H9 (cell line): ENCODE data around the gene CACNB3. TPM values are rescaled to one million over a fixed set of nuclear protein-coding genes. Genes with fewer than 3 reads are reported as not detected.
"Not testable (repeated sequence)": the region's sequence is repeated elsewhere in the genome, so short reads cannot be mapped to it uniquely, and the experiment has no call there.

Experiments used
- DNase-seq: peaks from one replicate; pipeline ENCODE4 v3.0.0-alpha.2; 2017
- H2AFZ ChIP-seq: one replicate; pipeline ENCODE4 v1.6.1; 2013; ENCODE audit warnings: mild to moderate bottlenecking, low read length, control low read depth, moderate library complexity
- H2AK5ac ChIP-seq: 2 replicates; pipeline ENCODE4 v1.6.1; 2013; ENCODE audit warnings: low read length, control low read depth, mixed read lengths; ENCODE audit not compliant: insufficient read length
- H2BK120ac ChIP-seq: one replicate; pipeline ENCODE4 v1.6.1; 2013; ENCODE audit warnings: low read depth, mild to moderate bottlenecking, low read length, control low read depth, inconsistent platforms; ENCODE audit not compliant: poor library complexity, severe bottlenecking
- H2BK12ac ChIP-seq: 2 replicates; pipeline ENCODE4 v1.6.1; 2013; ENCODE audit warnings: low read length, control low read depth, mixed read lengths, low read depth; ENCODE audit not compliant: insufficient read length
- H2BK15ac ChIP-seq: 2 replicates; pipeline ENCODE4 v1.6.1; 2013; ENCODE audit warnings: low read depth, low read length, control low read depth
- H2BK20ac ChIP-seq: one replicate; pipeline ENCODE4 v1.6.1; 2013; ENCODE audit warnings: low read depth, mild to moderate bottlenecking, low read length, control low read depth, inconsistent platforms; ENCODE audit not compliant: poor library complexity, severe bottlenecking
- H2BK5ac ChIP-seq: 2 replicates; pipeline ENCODE4 v1.6.1; 2013; ENCODE audit warnings: low read length, control low read depth, mixed read lengths; ENCODE audit not compliant: insufficient read length
- H3K14ac ChIP-seq: 2 replicates; pipeline ENCODE4 v1.6.1; 2013; ENCODE audit warnings: low read length, control low read depth; ENCODE audit not compliant: insufficient read depth
- H3K18ac ChIP-seq: 2 replicates; pipeline ENCODE4 v1.6.1; 2013; ENCODE audit warnings: low read depth, mild to moderate bottlenecking, mixed read lengths, low read length, control low read depth; ENCODE audit not compliant: insufficient read length
- H3K23ac ChIP-seq: 2 replicates; pipeline ENCODE4 v1.6.1; 2013; ENCODE audit warnings: low read length, control low read depth, mixed read lengths, low read depth; ENCODE audit not compliant: insufficient read length
- H3K23me2 ChIP-seq: 2 replicates; pipeline ENCODE4 v1.6.1; 2013; ENCODE audit warnings: low read depth, mild to moderate bottlenecking, mixed read lengths, low read length, control low read depth; ENCODE audit not compliant: insufficient read length, poor library complexity, severe bottlenecking
- H3K27ac ChIP-seq: 2 replicates; pipeline ENCODE4 v1.5.1; 2013; ENCODE audit warnings: low read length, control low read depth, mixed read lengths, low read depth; ENCODE audit not compliant: insufficient read length
- H3K27me3 ChIP-seq: 2 replicates; pipeline ENCODE4 v1.6.1; 2013; ENCODE audit warnings: low read length, control low read depth, inconsistent platforms; ENCODE audit not compliant: insufficient read depth
- H3K4ac ChIP-seq: 2 replicates; pipeline ENCODE4 v1.6.1; 2013; ENCODE audit warnings: low read depth, mild to moderate bottlenecking, control low read depth, inconsistent platforms, low read length, moderate library complexity
- H3K4me1 ChIP-seq: 2 replicates; pipeline ENCODE4 v1.6.1; 2013; ENCODE audit warnings: low read length, control low read depth, inconsistent platforms; ENCODE audit not compliant: insufficient read depth
- H3K4me2 ChIP-seq: 2 replicates; pipeline ENCODE4 v1.6.1; 2013; ENCODE audit warnings: low read length, control low read depth, mixed read lengths; ENCODE audit not compliant: insufficient read length, insufficient read depth
- H3K56ac ChIP-seq: 2 replicates; pipeline ENCODE4 v1.6.1; 2013; ENCODE audit warnings: low read depth, mild to moderate bottlenecking, mixed read lengths, low read length, control low read depth; ENCODE audit not compliant: insufficient read length
- H3K79me1 ChIP-seq: 2 replicates; pipeline ENCODE4 v1.6.1; 2013; ENCODE audit warnings: low read depth, mild to moderate bottlenecking, moderate library complexity, low read length, control low read depth, inconsistent platforms; ENCODE audit not compliant: insufficient read depth, poor library complexity, severe bottlenecking
- H3K79me2 ChIP-seq: 2 replicates; pipeline ENCODE4 v1.6.1; 2013; ENCODE audit warnings: low read length, control low read depth, inconsistent platforms; ENCODE audit not compliant: insufficient read depth
- H3K9ac ChIP-seq: 2 replicates; pipeline ENCODE4 v1.6.1; 2013; ENCODE audit warnings: low read length, control low read depth, mixed read lengths; ENCODE audit not compliant: insufficient read length; ENCODE audit errors: extremely low read depth
- H3K9me3 ChIP-seq: one replicate; pipeline ENCODE4 v1.6.1; 2013; ENCODE audit warnings: low read depth, low read length, inconsistent platforms; ENCODE audit not compliant: control insufficient read depth
- H3T11ph ChIP-seq: one replicate; pipeline ENCODE4 v1.6.1; 2013; ENCODE audit warnings: mild to moderate bottlenecking, low read length, control low read depth, inconsistent platforms
- H4K20me1 ChIP-seq: one replicate; pipeline ENCODE4 v1.6.1; 2013; ENCODE audit not compliant: control insufficient read depth, insufficient read length, insufficient read depth
- H4K5ac ChIP-seq: 2 replicates; pipeline ENCODE4 v1.6.1; 2013; ENCODE audit warnings: low read depth, mild to moderate bottlenecking, mixed read lengths, low read length, control low read depth; ENCODE audit not compliant: insufficient read length
- H4K8ac ChIP-seq: replicated peaks from 2 replicates; pipeline ENCODE4 v1.6.1; 2013; ENCODE audit warnings: low read length, control low read depth, mixed read lengths, low read depth; ENCODE audit not compliant: insufficient read length
- H4K91ac ChIP-seq: 2 replicates; pipeline ENCODE4 v1.6.1; 2013; ENCODE audit warnings: low read depth, mild to moderate bottlenecking, moderate library complexity, mixed read lengths, low read length, control low read depth; ENCODE audit not compliant: insufficient read length
- H3K27ac Mint-ChIP-seq, 3 experiments: 2 replicates in 2 of 3; 3 replicates in 1 of 3; pipeline ENCODE4 v1.8.0; 2020 to 2021; ENCODE audit warnings: mixed read lengths in 3 of 3, mild to moderate bottlenecking in 1 of 3, moderate library complexity in 1 of 3
- H3K27me3 Mint-ChIP-seq: 2 replicates; pipeline ENCODE4 v1.8.0; 2021; ENCODE audit warnings: low read depth, mild to moderate bottlenecking, moderate library complexity, mixed read lengths
- H3K36me3 Mint-ChIP-seq, 3 experiments: 2 replicates in 2 of 3; 3 replicates in 1 of 3; pipeline ENCODE4 v1.8.0; 2020 to 2021; ENCODE audit warnings: low read depth in 3 of 3, mixed read lengths in 3 of 3; ENCODE audit not compliant: insufficient read depth in 1 of 3
- H3K4me1 Mint-ChIP-seq, 2 experiments: 2 replicates each; pipeline ENCODE4 v1.8.0; 2020; ENCODE audit warnings: mixed read lengths in 2 of 2
- H3K4me3 Mint-ChIP-seq, 2 experiments: 2 replicates in 1 of 2; 3 replicates in 1 of 2; pipeline ENCODE4 v1.8.0; 2020 to 2021; ENCODE audit warnings: mild to moderate bottlenecking in 2 of 2, mixed read lengths in 2 of 2, moderate library complexity in 1 of 2
- H3K9me3 Mint-ChIP-seq, 2 experiments: 2 replicates in 1 of 2; 3 replicates in 1 of 2; pipeline ENCODE4 v1.8.0; 2020; ENCODE audit warnings: mild to moderate bottlenecking in 2 of 2, mixed read lengths in 2 of 2, moderate library complexity in 1 of 2
- CTCF ChIP-seq: fragments of 200-600 bp; sonication (generic); conservative IDR thresholded peaks from 3 replicates; pipeline ENCODE4 v1.8.0; 2021; ENCODE audit warnings: antibody characterized with exemption, mild to moderate bottlenecking
- WGBS: extraction: QIAGEN DNeasy Blood & Tissue Kit; methylation state at CpG from one replicate; pipeline ENCODE4 v1.1.7; 2013; ENCODE audit warnings: missing lambda C conversion rate, low lambda C conversion rate, mixed read lengths; ENCODE audit not compliant: insufficient read length; ENCODE audit errors: extremely low coverage; 5-methylcytosine and 5-hydroxymethylcytosine counted together
- total RNA-seq: library from RNA; stranded (reverse); gene quantifications from 2 replicates; pipeline ENCODE4 v1.2.1, GENCODE V29; 2021

CACNB3 gene
- total RNA-seq, 1 experiment from 2014 or later, result 35.1 TPM

GRCh38 chr12:48854488-48854887 lies 36.2 kb downstream of the CACNB3 start:
- Histone ChIP-seq H3K27me3 (no peaks in the 10 kb centered on the region), H3K27ac (no peak overlapping the region), H4K5ac (no peak overlapping the region), H3K23ac (no peak overlapping the region), H3K56ac (no peak overlapping the region), H2BK12ac (no peak overlapping the region), H2AK5ac (no peak overlapping the region), H4K91ac (no peak overlapping the region), H4K8ac (no peak overlapping the region), H3K23me2 (no peaks in the 10 kb centered on the region), H2AFZ (no peak overlapping the region), H2BK15ac (no peak overlapping the region), H4K20me1 (no peaks in the 10 kb centered on the region), H3K4me2 (no peak overlapping the region), H3K14ac (no peak overlapping the region), H3K79me2 (peaks cover 14% of the 10 kb centered on the region; the same call in 1 of the 2 replicates), H3K18ac (no peak overlapping the region), H3T11ph (no peak overlapping the region), H2BK5ac (no peak overlapping the region), H3K4me1 (0 out of 2 replicates have a peak, but pooled peaks cover 5% of the 10 kb centered on the region), H3K4ac (no peak overlapping the region), H3K9me3 (no peaks in the 10 kb centered on the region), H3K79me1 (peaks cover 3% of the 10 kb centered on the region), H2BK120ac (no peak overlapping the region), H2BK20ac (no peak overlapping the region), H3K9ac (no peak overlapping the region)
- H3K36me3 Mint-ChIP-seq, result peaks cover under 1 to 22% (median 12%) of the 10 kb centered on the region in 3 experiments; a peak in 6 of 7 replicates
- no peak overlapping the region for H3K4me3 Mint-ChIP-seq
- H3K27ac Mint-ChIP-seq, result no peak overlapping the region
- no CpG with 5 or more reads among the region's 4 CpGs for WGBS
- no peak for DNase-seq
- no peaks in the 10 kb centered on the region for H3K9me3 Mint-ChIP-seq
- H3K4me1 Mint-ChIP-seq, result peaks cover 14 to 19% of the 10 kb centered on the region in 2 experiments
- TF ChIP-seq CTCF, result no peak
- no peaks in the 10 kb centered on the region for H3K27me3 Mint-ChIP-seq

- not testable (repeated sequence) for H2BK20ac ChIP-seq, H2BK15ac ChIP-seq, H2BK120ac ChIP-seq, H3K9me3 Mint-ChIP-seq, H4K5ac ChIP-seq, H3K79me1 ChIP-seq, H3K9me3 ChIP-seq, H3K4me2 ChIP-seq, H2BK12ac ChIP-seq, H3T11ph ChIP-seq, H4K91ac ChIP-seq, H3K4me3 Mint-ChIP-seq, H3K18ac ChIP-seq, H3K4ac ChIP-seq, H3K27ac Mint-ChIP-seq, H3K23ac ChIP-seq, DNase-seq, H2AK5ac ChIP-seq, H3K23me2 ChIP-seq, H3K56ac ChIP-seq, H4K8ac ChIP-seq, H3K27me3 Mint-ChIP-seq, H3K27me3 ChIP-seq, H3K9ac ChIP-seq, H2AFZ ChIP-seq, H3K27ac ChIP-seq, H3K14ac ChIP-seq, H3K4me1 ChIP-seq, H4K20me1 ChIP-seq, H2BK5ac ChIP-seq
- H3K4me1 Mint-ChIP-seq, result peaks cover 14 to 18% of the 10 kb centered on the region in 2 experiments
- WGBS, result no CpG with 5 or more reads among the region's 10 CpGs
- peaks cover 10% of the 10 kb centered on the region; the same call in 1 of the 2 replicates for H3K79me2 ChIP-seq
- peaks cover 2 to 21% (median 15%) of the 10 kb centered on the region in 3 experiments; a peak in 6 of 7 replicates for H3K36me3 Mint-ChIP-seq
Observed at GRCh38 chr12:48854932-48855331, 36.6 kb downstream of the CACNB3 start.
